Kidney glomerular epithelial cell (primary cell): ENCODE results near the gene AHCY.
"Not testable (repeated sequence)": the region's sequence is repeated elsewhere in the genome, so short reads cannot be mapped to it uniquely, and the experiment has no call there.

Experiments
- DNase-seq: peaks from one replicate; lab custom pipeline; 2025; lab: John Stamatoyannopoulos, UW

Gene AHCY

DNA sequence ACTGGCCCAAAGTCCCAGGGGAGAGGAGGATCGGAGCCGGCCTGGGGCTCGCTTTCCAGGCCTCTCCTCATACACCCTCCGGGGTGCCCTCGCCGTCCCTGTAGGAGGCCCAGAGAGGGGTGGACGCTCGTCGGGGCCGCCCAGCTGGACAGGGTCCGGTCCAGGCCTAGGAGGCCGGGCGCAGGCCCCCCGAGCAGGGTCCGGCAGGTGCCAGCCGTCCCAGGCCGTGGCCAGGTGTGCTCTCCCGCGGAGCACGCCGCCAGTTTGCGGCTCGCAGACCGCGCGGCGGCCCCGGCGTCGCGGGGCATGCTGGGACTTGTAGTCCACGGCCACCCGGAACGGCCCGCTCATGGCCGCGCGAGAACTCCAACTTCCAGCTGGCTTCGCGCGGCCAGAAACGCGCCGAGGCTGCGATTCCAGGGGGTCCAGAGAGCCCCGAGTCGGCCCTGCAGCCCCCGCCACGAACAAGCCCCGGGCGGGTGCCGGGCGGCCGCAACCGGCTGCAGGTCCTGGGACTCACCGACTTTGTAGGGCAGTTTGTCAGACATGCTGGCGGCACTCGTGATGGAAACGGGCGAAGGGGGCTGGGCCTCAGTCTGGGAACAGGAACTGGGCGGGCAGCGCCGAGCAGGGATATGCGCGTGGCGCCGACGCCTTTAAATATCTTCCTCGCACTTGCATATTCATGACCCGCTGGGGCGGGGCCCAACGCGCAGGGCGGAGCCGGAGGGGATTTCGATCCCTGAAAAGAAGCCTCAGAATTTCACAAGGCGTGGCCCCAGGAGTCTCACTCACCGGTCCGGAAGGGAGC is at the start of gene AHCY:
Gene AHCY, minus strand, starts transcription at position 633 of the 811 bp plus-strand sequence. Its CDS starts 85 bp downstream, at position 548.
- DNase-seq, result peak; percentile 89

DNA sequence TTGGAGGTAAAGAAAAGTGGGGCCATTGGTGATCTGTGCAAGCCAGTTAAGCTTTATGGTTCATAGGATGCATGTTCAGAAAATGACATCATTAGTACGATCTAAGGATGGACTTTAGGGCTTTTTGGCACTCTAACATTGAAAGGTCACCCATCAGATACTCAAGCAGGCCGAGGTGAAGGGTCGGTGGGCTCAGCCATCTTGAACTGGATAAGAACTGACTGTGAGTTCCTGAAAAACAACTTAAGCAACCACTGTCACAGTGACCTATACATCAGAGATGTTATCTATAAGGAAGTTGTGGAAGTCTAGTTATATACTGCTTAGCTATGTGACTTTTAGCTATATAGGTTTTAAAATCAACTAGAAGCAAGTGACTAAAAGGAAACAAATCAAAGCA is 46.9 kb upstream of the AHCY start:
- no peak for DNase-seq

- no peak for DNase-seq
These were observed 44.4 kb upstream of the AHCY start for GRCh38 chr20:34347571-34347970.

DNA sequence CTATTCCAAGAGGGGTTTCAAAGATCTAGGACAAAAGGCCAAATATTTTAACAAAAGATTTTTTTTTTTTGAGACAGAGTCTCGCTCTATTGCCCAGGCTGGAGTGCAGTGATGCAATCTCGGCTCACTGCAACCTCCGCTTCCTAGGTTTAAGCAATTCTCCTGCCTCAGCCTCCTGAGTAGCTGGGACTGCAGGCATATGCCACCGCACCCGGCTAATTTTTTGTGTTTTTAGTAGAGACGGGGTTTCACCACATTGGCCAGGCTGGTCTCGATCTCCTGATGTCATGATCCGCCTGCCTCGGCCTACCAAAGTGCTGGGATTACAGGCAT is 43.3 kb upstream of the AHCY start:
- DNase-seq, result not testable (repeated sequence)

DNA sequence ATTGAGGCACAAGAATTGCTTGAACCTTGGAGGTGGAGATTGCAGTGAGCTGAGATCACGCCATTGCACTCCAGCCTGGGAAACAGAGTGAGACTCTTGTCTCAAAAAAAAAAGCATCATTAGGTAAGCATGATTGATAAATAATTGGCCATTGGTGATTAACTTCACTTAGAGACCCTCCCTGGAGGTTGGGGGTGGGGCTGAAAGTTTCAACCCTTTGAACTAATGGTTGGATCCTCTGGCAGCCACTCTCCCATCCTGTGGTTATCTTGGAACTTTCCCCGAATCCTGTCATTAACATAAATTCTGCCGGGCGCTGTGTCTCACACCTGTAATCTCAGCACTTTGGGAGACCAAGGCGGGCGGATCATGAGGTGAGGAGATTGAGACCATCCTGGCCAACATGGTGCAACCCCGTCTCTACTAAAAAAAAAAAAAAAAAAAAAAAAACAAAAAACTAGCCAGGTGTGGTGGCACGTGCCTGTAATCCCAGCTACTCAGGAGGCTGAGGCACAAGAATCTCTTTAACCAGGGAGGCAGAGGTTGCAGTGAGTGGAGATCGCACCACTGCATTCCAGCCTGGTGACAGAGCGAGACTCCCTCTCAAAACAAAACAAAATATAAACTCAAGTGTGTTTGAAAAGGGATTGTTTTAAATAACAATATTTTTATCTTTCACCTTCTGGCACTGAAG is 42.8 kb upstream of the AHCY start:
- peak; percentile 30 for DNase-seq

DNA sequence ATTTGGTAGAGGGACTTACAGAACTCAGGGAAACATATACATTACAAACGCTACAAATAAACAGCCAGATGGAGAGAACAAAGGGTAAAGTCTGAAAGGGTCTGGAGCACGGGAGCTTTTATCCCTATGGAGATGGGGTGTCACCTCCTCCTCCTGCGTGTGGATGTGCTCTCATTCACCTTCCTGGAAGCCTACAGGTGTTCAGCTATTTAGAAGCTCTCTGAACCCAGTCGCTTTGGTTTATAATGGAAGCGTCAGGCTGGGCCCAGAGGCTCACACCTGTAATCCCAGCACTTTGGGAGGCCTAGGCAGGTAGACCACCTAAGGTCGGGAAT is 42.2 kb upstream of the AHCY start:
- no peak for DNase-seq

DNA sequence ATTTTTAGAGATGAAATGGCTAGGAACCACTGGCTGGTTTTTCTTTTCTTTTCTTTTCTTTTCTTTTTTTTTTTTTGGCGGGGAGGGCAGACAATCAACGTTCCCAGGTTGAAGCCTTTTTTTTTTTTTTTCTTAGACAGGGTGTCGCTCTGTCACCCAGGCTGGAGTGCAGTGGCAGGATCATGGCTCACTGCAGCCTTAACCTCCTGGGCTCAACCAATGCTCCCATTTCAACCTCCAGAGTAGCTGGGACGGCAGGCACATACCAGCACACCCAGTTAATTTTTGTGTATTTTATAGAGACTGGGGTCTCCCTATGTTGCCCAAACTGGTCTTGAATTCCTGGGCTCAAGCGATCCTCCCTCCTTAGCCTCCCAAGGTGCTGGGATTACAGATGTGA is 41.1 kb upstream of the AHCY start:
- no peak for DNase-seq

DNA sequence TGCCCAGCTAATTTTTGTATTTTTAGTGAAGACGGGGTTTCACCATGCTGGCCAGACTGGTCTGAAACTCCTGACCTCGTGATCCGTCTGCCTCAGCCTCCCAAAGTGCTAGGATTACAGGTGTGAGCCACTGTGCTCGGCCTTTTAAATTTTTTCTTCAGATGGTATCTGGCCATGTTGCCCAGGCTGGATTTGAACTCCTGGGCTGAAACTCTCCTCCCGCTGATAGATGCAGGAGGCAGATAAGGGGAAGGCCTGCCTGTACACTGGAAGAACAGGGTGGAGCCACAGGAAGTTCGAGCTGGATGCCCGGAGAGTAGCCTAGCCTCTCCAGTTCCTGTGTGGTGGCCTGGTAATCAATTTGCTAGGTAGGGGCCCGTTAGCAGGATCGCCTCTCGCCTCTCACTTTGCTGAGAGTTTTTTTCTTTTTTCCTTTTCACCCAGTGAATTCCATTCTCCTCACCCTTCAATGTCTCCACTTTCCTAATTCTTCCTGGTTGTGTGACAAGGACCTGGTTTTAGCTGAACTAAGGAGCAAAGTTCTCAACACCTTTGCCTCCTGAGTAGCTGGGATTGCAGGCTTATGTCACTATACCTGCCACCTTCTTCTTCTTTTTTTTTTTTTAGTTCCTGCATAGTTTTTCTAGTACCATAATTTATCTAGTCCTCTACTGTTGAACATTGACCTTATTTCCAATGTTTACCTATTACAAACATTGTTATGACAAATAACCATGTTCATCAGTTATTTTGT is 40.5 kb upstream of the AHCY start:
- no peak for DNase-seq

DNA sequence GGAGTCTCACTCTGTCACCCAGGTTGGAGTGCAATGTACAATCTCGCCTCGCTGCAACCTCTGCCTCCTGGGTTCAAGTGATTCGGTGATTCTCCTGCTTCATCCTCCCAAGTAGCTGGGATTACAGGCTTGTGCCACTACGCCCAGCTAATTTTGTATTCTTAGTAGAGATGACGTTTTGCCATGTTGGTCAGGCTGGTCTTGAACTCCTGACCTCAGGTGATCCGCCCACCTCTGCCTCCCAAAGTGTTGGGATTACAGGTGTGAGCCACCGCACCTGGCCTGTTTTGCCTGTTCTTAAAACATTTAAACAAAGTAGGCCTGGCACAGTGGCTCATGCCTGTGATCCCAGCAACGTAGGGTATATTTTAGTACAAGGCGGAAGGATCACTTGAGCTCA is 38.0 kb upstream of the AHCY start:
- not testable (repeated sequence) for DNase-seq

GRCh38 chr20:34340726-34341125 is 37.6 kb upstream of the AHCY start:
- not testable (repeated sequence) for DNase-seq

GRCh38 chr20:34337982-34338726 is 35.0 kb upstream of the AHCY start:
- no peak for DNase-seq

DNA sequence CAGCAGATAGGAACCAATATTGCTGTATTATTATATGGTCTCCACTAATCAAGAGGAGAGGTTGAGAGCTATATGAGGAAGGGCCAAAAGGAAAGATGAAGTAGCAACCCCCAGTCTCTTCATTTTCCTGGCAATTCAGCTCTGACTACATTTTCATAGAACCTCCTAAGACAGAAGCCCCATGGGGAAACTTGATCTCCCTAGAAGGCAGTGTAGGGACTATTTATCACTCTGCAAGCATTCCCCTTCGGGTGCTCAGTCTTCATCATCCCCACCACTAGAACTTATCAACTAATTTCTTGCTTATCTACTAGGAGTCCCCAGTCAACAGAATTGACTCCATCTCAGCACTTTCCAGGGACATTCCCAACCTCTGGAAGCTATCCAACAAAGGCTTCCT is 34.4 kb upstream of the AHCY start:
- DNase-seq, result no peak

- DNase-seq, result no peak
These were observed 31.7 kb upstream of the AHCY start for GRCh38 chr20:34334654-34335407.

GRCh38 chr20:34333786-34334185 is 30.6 kb upstream of the AHCY start:
- no peak for DNase-seq

GRCh38 chr20:34332262-34332920 is 29.2 kb upstream of the AHCY start:
- DNase-seq, result no peak

DNA sequence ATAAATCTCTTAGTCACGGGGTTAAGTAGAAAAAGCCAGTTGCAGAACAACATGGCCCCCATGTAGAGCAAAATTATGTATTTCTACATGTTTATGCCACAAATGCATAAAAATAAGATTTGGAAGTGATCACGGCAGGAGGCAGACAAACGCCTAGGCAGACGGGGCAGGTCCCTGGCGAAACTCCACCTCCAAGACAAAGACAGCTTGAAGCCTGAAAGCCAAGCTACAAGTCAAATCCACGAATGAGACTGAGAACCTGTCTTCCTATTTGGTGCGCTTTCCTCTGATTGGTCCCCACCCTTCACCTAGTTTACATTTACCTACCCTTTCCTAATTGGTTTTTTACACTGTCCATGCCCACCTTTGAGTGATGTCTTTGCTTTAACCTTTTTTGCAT is 28.7 kb upstream of the AHCY start:
- DNase-seq, result no peak

- not testable (repeated sequence) for DNase-seq
These were observed 27.8 kb upstream of the AHCY start for GRCh38 chr20:34330861-34331544.

DNA sequence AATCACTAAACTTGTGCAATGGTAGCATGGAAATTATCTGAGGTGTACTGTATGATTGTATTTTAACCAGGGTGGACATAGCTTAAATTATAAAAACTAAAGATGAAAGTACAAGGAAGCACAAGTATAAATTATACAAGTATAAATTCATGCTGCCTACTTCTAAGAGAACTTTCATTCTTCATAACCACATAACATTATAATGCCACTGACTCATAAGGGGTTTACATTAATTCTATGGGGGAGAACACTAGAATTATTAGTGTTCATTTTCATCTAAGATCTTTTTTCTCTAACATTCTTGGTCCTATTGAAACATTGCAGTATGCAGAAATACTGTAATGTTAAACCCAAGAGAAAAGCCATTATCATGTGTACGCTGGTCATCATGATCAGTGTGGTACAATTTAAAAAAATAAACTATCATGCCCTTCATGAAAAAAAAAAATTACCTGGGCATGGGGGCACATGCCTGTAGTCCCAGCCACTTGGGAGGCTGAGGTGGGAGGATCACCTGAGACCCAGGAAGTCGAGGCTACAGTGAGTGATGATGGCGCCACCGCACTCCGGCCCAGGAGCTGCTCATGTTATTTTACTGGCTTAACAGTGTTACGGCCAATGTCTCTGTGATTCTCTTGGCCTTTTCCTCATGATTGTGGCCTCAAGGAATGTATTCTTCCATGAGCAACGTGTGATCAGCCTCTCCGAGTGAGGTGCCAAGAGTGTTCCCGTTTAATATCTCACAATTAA is 25.9 kb upstream of the AHCY start:
- DNase-seq, result no peak

DNA sequence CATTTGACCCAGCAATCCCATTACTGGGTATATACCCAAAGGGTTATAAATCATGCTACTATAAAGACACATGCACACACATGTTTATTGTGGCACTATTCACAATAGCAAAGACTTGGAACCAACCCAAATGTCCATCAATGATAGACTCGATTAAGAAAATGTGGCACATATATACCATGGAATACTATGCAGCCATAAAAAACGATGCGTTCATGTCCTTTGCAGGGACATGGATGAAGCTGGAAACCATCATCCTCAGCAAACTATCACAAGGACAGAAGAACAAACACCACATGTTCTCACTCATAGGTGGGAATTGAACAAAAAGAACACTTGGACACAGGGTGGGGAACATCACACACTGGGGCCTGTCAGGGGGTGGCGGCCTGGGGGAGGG is 25.1 kb upstream of the AHCY start:
- not testable (repeated sequence) for DNase-seq

DNA sequence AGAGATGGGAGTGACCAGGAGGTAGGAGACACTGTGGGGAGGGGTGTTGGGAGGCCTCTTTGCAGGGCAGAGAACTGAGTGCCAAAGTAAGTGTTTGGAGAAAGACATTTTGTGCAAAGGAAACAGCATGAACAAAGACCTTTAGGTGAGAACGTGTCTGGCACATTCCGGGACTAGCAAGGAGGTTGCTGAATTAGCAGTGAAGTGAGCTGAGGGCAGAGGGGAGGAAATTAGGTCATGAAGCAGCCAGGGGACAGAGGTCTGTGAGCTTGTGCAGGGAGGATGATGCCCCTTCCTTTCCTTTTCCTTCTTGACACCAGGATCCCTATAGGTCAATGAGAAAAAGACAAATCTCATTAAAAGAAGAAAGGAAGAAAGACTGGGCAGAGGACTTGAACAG is 21.4 kb upstream of the AHCY start:
- DNase-seq, result no peak
